Mesendoderm (in vitro differentiated cells): ENCODE data around the gene ZFPM1.
A peak's percentile ranks its signal among the peaks of the same experiment; 100 is the strongest.

ENCODE experiments used
- DNase-seq: peaks from one replicate; pipeline ENCODE4 v3.0.0; 2013
- H2AK5ac ChIP-seq: 2 replicates; pipeline ENCODE4 v1.6.1; 2013; ENCODE audit warnings: low read length, inconsistent platforms
- H2BK120ac ChIP-seq: 2 replicates; pipeline ENCODE4 v1.6.1; 2013; ENCODE audit warnings: low read depth, mild to moderate bottlenecking, low read length, moderate library complexity, mixed read lengths
- H2BK15ac ChIP-seq: replicated peaks from 2 replicates; pipeline ENCODE4 v1.6.1; 2013; ENCODE audit warnings: low read depth, mild to moderate bottlenecking, moderate library complexity
- H2BK5ac ChIP-seq: 2 replicates; pipeline ENCODE4 v1.6.1; 2013; ENCODE audit warnings: low read length, inconsistent platforms
- H3K18ac ChIP-seq: 2 replicates; pipeline ENCODE4 v1.6.1; 2013; ENCODE audit warnings: mild to moderate bottlenecking, low read length, mixed read lengths
- H3K23ac ChIP-seq: one replicate; pipeline ENCODE4 v1.6.1; 2013; ENCODE audit warnings: low read length
- H3K27ac ChIP-seq: 2 replicates; pipeline ENCODE4 v1.5.1; 2013; ENCODE audit warnings: low read depth, mild to moderate bottlenecking, inconsistent platforms, low read length, moderate library complexity
- H3K27me3 ChIP-seq: 2 replicates; pipeline ENCODE4 v1.6.1; 2013; ENCODE audit warnings: low read length, control low read depth, mild to moderate bottlenecking, inconsistent platforms; ENCODE audit not compliant: insufficient read depth, poor library complexity
- H3K36me3 ChIP-seq: 2 replicates; pipeline ENCODE4 v1.6.1; 2013; ENCODE audit warnings: low read length, inconsistent platforms; ENCODE audit not compliant: control insufficient read depth, insufficient read depth
- H3K4ac ChIP-seq: one replicate; pipeline ENCODE4 v1.6.1; 2013; ENCODE audit warnings: low read depth, mild to moderate bottlenecking, low read length, moderate library complexity
- H3K4me1 ChIP-seq: 2 replicates; pipeline ENCODE4 v1.6.1; 2013; ENCODE audit warnings: low read depth, low read length, inconsistent platforms; ENCODE audit not compliant: control insufficient read depth
- H3K4me2 ChIP-seq: 2 replicates; pipeline ENCODE4 v1.6.1; 2013; ENCODE audit warnings: low read length
- H3K4me3 ChIP-seq: 2 replicates; pipeline ENCODE4 v1.5.1; 2013; ENCODE audit warnings: mild to moderate bottlenecking, low read length
- H3K56ac ChIP-seq: one replicate; pipeline ENCODE4 v1.6.1; 2013; ENCODE audit warnings: low read length
- H3K79me1 ChIP-seq: 2 replicates; pipeline ENCODE4 v1.6.1; 2013; ENCODE audit warnings: low read length, inconsistent platforms
- H3K79me2 ChIP-seq: 2 replicates; pipeline ENCODE4 v1.6.1; 2013; ENCODE audit warnings: mild to moderate bottlenecking, low read length; ENCODE audit not compliant: control insufficient read depth, insufficient read depth
- H3K9ac ChIP-seq: 2 replicates; pipeline ENCODE4 v1.6.1; 2013; ENCODE audit warnings: low read length, inconsistent platforms
- H4K5ac ChIP-seq: one replicate; pipeline ENCODE4 v1.6.1; 2013; ENCODE audit warnings: low read length
- H4K8ac ChIP-seq: one replicate; pipeline ENCODE4 v1.6.1; 2013; ENCODE audit warnings: low read depth, mild to moderate bottlenecking, control low read depth, low read length, moderate library complexity
- WGBS: extraction: QIAGEN DNeasy Blood & Tissue Kit; methylation state at CpG from one replicate; pipeline ENCODE4 v1.1.7; 2013; ENCODE audit warnings: low lambda C conversion rate, missing lambda C conversion rate; ENCODE audit not compliant: insufficient coverage; ENCODE audit errors: extremely low coverage; 5-methylcytosine and 5-hydroxymethylcytosine counted together

The ZFPM1 gene

GRCh38 chr16:88539261-88539651, 86.2 kb downstream of the ZFPM1 start:
- no peak overlapping the region for H4K5ac ChIP-seq
- no CpG with 5 or more reads among the region's 12 CpGs for WGBS
- H3K79me2 ChIP-seq, result no peaks in the 10 kb centered on the region
- no peak overlapping the region for H2BK120ac ChIP-seq
- H3K27me3 ChIP-seq, result no peaks in the 10 kb centered on the region
- H3K4me3 ChIP-seq, result no peak overlapping the region
- no peak overlapping the region for H3K23ac ChIP-seq
- peaks cover 4% of the 10 kb centered on the region for H3K79me1 ChIP-seq
- H3K18ac ChIP-seq, result no peak overlapping the region
- no peak overlapping the region for H3K56ac ChIP-seq
- no peak for DNase-seq
- H2AK5ac ChIP-seq, result no peak overlapping the region
- no peak overlapping the region for H2BK5ac ChIP-seq
- no peak overlapping the region for H3K4me2 ChIP-seq
- H3K9ac ChIP-seq, result no peak overlapping the region
- H3K4me1 ChIP-seq, result peaks cover 2% of the 10 kb centered on the region
- H3K4ac ChIP-seq, result no peak overlapping the region
- H2BK15ac ChIP-seq, result no peak overlapping the region
- no peak overlapping the region for H4K8ac ChIP-seq
- H3K36me3 ChIP-seq, result no peaks in the 10 kb centered on the region
- no peak overlapping the region for H3K27ac ChIP-seq

GRCh38 chr16:88539652-88540345, 86.7 kb downstream of the ZFPM1 start:
- Histone ChIP-seq H3K27ac (no peak overlapping the region), H3K4ac (no peak overlapping the region), H3K23ac (no peak overlapping the region), H3K18ac (no peak overlapping the region), H3K56ac (no peak overlapping the region), H4K5ac (no peak overlapping the region), H2BK15ac (no peak overlapping the region), H3K79me1 (peaks cover 4% of the 10 kb centered on the region), H3K9ac (no peak overlapping the region), H3K79me2 (no peaks in the 10 kb centered on the region), H3K4me1 (peaks cover 2% of the 10 kb centered on the region), H3K4me2 (no peak overlapping the region), H2BK120ac (no peak overlapping the region), H3K36me3 (no peaks in the 10 kb centered on the region), H2AK5ac (no peak overlapping the region), H3K4me3 (no peak overlapping the region), H4K8ac (no peak overlapping the region), H3K27me3 (no peaks in the 10 kb centered on the region), H2BK5ac (no peak overlapping the region)
- peak; percentile 39 for DNase-seq
- no CpG with 5 or more reads among the region's 26 CpGs for WGBS

DNA sequence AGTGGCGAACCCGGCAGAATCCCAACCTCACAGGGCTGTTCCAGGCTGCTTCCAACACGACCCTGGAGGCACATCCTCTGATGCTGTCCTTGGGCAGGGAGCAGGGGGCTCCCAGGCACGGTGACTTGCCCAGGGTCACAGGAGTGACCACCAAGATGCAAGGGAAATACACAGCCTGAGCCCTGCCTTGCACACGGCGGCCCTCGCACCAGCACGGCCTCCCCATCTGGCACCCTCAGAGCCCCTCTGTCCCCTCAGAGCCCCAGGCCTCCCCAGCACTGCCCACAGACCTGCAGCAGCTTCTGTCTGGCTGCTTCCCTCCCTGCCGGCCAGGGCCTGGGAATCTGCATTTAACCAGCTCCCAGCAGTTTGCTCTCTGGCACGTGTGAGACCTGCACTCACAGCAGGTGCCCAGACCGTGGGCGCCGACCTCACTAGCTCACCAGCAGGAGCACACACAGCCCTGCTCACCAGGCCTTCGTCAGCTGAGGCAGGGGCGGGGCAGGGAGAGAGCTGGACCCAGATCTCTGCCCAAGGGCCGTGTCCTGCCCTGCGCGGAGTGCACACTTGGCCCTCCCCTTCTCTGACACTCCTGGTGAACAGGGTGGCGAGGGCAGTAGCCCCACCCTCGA, 87.4 kb downstream of the ZFPM1 start:
- Histone ChIP-seq H3K4me2 (no peak overlapping the region), H3K79me1 (no peaks in the 10 kb centered on the region), H3K27me3 (no peaks in the 10 kb centered on the region), H3K36me3 (no peaks in the 10 kb centered on the region), H3K9ac (no peak overlapping the region), H2BK120ac (no peak overlapping the region), H2BK5ac (no peak overlapping the region), H3K23ac (no peak overlapping the region), H3K79me2 (no peaks in the 10 kb centered on the region), H3K56ac (no peak overlapping the region), H2AK5ac (no peak overlapping the region), H3K4me3 (no peak overlapping the region), H3K4ac (no peak overlapping the region), H3K4me1 (no peaks in the 10 kb centered on the region), H4K5ac (no peak overlapping the region), H4K8ac (no peak overlapping the region), H3K27ac (no peak overlapping the region), H2BK15ac (no peak overlapping the region), H3K18ac (no peak overlapping the region)
- DNase-seq, result no peak
- WGBS, result no CpG with 5 or more reads among the region's 20 CpGs

DNA sequence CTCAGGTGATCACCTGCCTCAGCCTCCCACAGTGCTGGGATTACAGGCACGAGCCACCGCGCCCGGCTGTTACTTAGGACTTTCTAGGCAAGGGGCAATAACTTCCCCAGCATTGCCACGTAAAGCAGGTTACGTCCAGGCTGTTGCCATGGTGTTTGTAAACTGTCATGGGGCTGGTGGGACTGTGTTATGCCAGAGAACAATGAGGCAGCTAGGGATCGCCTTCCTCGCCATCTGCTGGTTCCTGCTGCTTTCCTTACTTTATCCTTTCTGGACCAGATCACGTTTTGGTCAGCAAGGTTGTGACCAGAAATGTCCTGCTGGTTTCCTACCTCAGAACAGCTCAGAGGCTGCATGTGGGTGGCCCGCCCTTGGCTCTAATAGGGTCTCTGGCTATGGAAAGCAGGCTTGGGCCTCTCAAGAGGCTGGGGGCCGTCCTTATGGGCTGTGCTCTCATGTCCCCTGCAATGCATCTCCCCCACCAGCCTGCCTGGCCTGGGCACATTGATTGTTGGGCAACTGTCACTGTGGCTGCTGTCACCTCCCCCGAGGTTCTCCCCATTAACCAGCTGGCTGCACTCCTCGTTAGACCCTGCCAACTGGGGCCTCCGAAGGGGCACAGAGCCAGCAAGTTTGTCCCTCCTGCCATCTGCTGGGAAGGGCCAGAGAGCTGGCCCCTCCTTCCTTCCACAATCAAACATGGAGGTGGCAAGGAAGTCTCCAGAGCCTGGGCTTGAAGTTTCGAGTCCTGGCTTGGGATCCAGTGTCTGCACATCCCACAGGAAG, 88.9 kb downstream of the ZFPM1 start:
- no peak overlapping the region for H3K9ac ChIP-seq
- H3K4ac ChIP-seq, result no peak overlapping the region
- H2BK15ac ChIP-seq, result no peak overlapping the region
- no peak overlapping the region for H2BK120ac ChIP-seq
- H4K5ac ChIP-seq, result no peak overlapping the region
- H3K56ac ChIP-seq, result no peak overlapping the region
- H3K4me1 ChIP-seq, result no peaks in the 10 kb centered on the region
- no peak overlapping the region for H4K8ac ChIP-seq
- H3K79me1 ChIP-seq, result no peaks in the 10 kb centered on the region
- no peak overlapping the region for H2AK5ac ChIP-seq
- peak; percentile 63 for DNase-seq
- H3K27ac ChIP-seq, result no peak overlapping the region
- no peak overlapping the region for H3K23ac ChIP-seq
- H2BK5ac ChIP-seq, result no peak overlapping the region
- H3K79me2 ChIP-seq, result no peaks in the 10 kb centered on the region
- H3K18ac ChIP-seq, result no peak overlapping the region
- H3K4me3 ChIP-seq, result no peak overlapping the region
- H3K36me3 ChIP-seq, result no peaks in the 10 kb centered on the region
- no peaks in the 10 kb centered on the region for H3K27me3 ChIP-seq
- WGBS, result no CpG with 5 or more reads among the region's 15 CpGs
- no peak overlapping the region for H3K4me2 ChIP-seq

DNA sequence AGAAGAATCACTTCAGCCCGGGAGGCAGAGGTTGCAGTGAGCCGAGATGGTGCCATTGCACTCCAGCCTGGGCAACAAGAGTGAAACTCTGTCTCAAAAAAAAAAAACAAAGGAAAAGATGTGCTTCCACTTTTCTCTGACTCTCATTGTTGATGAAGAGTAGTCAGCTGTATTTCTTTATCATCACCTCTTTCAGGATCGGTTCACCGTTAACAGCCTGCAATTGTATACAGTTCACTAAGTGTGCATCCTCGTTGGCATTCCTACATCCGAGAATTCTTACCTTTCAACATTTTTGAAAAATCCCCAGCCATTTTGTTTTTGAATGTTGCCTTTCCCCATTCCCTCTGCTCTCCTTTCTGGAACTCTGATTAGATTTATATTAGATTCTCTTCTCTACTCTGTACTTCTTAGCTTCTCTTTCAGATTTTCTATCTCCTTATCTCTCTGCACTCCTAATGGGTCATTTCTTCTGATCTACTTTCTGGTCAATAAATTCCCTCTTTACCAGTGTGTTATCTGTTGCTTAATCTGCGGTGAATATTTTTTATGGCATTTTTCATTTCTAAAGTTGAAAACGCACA, 90.2 kb downstream of the ZFPM1 start:
- no peak overlapping the region for H3K4me3 ChIP-seq
- WGBS, result no CpG with 5 or more reads among the region's 8 CpGs
- H3K4me1 ChIP-seq, result no peaks in the 10 kb centered on the region
- H3K27me3 ChIP-seq, result peaks cover 4% of the 10 kb centered on the region
- no peaks in the 10 kb centered on the region for H3K36me3 ChIP-seq
- H2BK5ac ChIP-seq, result no peak overlapping the region
- H4K8ac ChIP-seq, result no peak overlapping the region
- H3K9ac ChIP-seq, result no peak overlapping the region
- no peaks in the 10 kb centered on the region for H3K79me1 ChIP-seq
- DNase-seq, result no peak
- H3K4me2 ChIP-seq, result no peak overlapping the region
- no peak overlapping the region for H4K5ac ChIP-seq
- H3K18ac ChIP-seq, result no peak overlapping the region
- H2AK5ac ChIP-seq, result no peak overlapping the region
- H2BK120ac ChIP-seq, result no peak overlapping the region
- H3K23ac ChIP-seq, result no peak overlapping the region
- no peaks in the 10 kb centered on the region for H3K79me2 ChIP-seq
- no peak overlapping the region for H3K56ac ChIP-seq
- no peak overlapping the region for H3K4ac ChIP-seq
- H2BK15ac ChIP-seq, result no peak overlapping the region
- H3K27ac ChIP-seq, result no peak overlapping the region
